Fibroblast of lung (primary cell): ENCODE measurements around the gene LRRC3B. TPM values are rescaled to one million over a fixed set of nuclear protein-coding genes. Genes with fewer than 3 reads are reported as not detected.

ENCODE experiments used
- DNase-seq, 2 donors: peaks; one replicate each; pipeline versions ENCODE4 v3.0.0 to v3.0.0-alpha.2; 2010; ENCODE audit warnings: low read depth in 2 of 2
- H2AFZ ChIP-seq: 2 replicates; pipeline ENCODE4 v1.5.1; 2012; ENCODE audit warnings: low read length, control low read depth, inconsistent platforms
- H3K27ac ChIP-seq: 2 replicates; pipeline ENCODE4 v1.5.1; 2011; ENCODE audit warnings: low read length, control low read depth; ENCODE audit not compliant: insufficient read depth
- H3K27me3 ChIP-seq: 2 replicates; pipeline ENCODE4 v1.5.1; 2011; ENCODE audit warnings: mild to moderate bottlenecking, low read length; ENCODE audit not compliant: control insufficient read depth, insufficient read depth
- H3K36me3 ChIP-seq: 2 replicates; pipeline ENCODE4 v1.5.1; 2011; ENCODE audit warnings: low read length; ENCODE audit not compliant: control insufficient read depth, insufficient read depth
- H3K4me1 ChIP-seq: 2 replicates; pipeline ENCODE4 v1.5.1; 2011; ENCODE audit warnings: low read length; ENCODE audit not compliant: control insufficient read depth, insufficient read depth; ENCODE audit errors: extremely low read depth
- H3K4me2 ChIP-seq: 2 replicates; pipeline ENCODE4 v1.5.1; 2011; ENCODE audit warnings: low read length, control low read depth; ENCODE audit not compliant: insufficient read depth; ENCODE audit errors: extremely low read depth
- H3K4me3 ChIP-seq, 4 experiments: fragments of 200-600 bp in 1 of 4; sonication (generic) in 1 of 4; replicated peaks in 1 of 4; 2 replicates each; pipeline ENCODE4 v1.5.1; 2011 to 2016; ENCODE audit warnings: low read length in 4 of 4, low read depth in 3 of 4, mild to moderate bottlenecking in 3 of 4, control low read depth in 2 of 4, inconsistent platforms in 1 of 4, mixed read lengths in 1 of 4; ENCODE audit not compliant: insufficient read depth in 1 of 4; ENCODE audit errors: control extremely low read depth in 1 of 4
- H3K79me2 ChIP-seq: 2 replicates; pipeline ENCODE4 v1.5.1; 2012; ENCODE audit warnings: mild to moderate bottlenecking, low read length, inconsistent platforms; ENCODE audit not compliant: control insufficient read depth, insufficient read depth
- H3K9ac ChIP-seq: 2 replicates; pipeline ENCODE4 v1.5.1; 2011; ENCODE audit warnings: mild to moderate bottlenecking, low read length, control low read depth; ENCODE audit not compliant: insufficient read depth
- H3K9me3 ChIP-seq: 2 replicates; pipeline ENCODE4 v1.5.1; 2012; ENCODE audit warnings: low read depth, low read length; ENCODE audit not compliant: control insufficient read depth, insufficient read depth
- H4K20me1 ChIP-seq: 2 replicates; pipeline ENCODE4 v1.5.1; 2011; ENCODE audit warnings: low read length; ENCODE audit not compliant: control insufficient read depth, insufficient read depth; ENCODE audit errors: extremely low read depth
- CTCF ChIP-seq, 2 donors: IDR thresholded peaks in 1 of 2; conservative IDR thresholded peaks in 1 of 2; 1 replicate in 1 of 2; 2 replicates in 1 of 2; pipeline ENCODE4 v1.5.1; 2011 to 2012; ENCODE audit warnings: low read length in 2 of 2, control low read depth in 1 of 2, inconsistent platforms in 1 of 2, low read depth in 1 of 2, mild to moderate bottlenecking in 1 of 2
- EZH2 ChIP-seq: IDR thresholded peaks from 2 replicates; pipeline ENCODE4 v1.5.1; 2012; ENCODE audit warnings: low read length, control low read depth, mild to moderate bottlenecking; ENCODE audit errors: missing control alignments
- polyA plus RNA-seq, 2 donors: library from polyadenylated mRNA; depleted of rRNA in 1 of 2; stranded (reverse) in 1 of 2; unstranded in 1 of 2; fragments of >200 nt; gene quantifications; 2 replicates each; pipeline ENCODE4 v1.2.1, GENCODE V29; 2011 to 2012; ENCODE audit warnings: missing spikeins in 1 of 2
- total RNA-seq: library from RNA; depleted of rRNA; stranded (reverse); fragments of >200 nt; gene quantifications from 2 replicates; pipeline ENCODE4 v1.2.1, GENCODE V29; 2014

Gene LRRC3B
- total and polyA plus RNA-seq, 2 donors (not counting 1 experiment from before 2014, with no cell fraction given) = not detected

GRCh38 chr3:26634601-26635000, 12.0 kb downstream of the LRRC3B start:
- no peak overlapping the region for H3K4me2 ChIP-seq
- H3K4me1 ChIP-seq = no peaks in the 10 kb centered on the region
- TF ChIP-seq CTCF (conservative IDR thresholded peaks at IDR 0.05 in 1 of 2, IDR thresholded peaks at IDR 0.05 in 1 of 2; ENCODE audit: low read depth in 1 of 2, low read length in 2 of 2) (no peak), EZH2 (no peak)
- H3K9me3 ChIP-seq = no peaks in the 10 kb centered on the region
- no peaks in the 10 kb centered on the region for H4K20me1 ChIP-seq
- H3K27ac ChIP-seq = no peak overlapping the region
- H2AFZ ChIP-seq = no peak overlapping the region
- no peaks in the 10 kb centered on the region for H3K79me2 ChIP-seq
- no peaks in the 10 kb centered on the region for H3K27me3 ChIP-seq
- H3K36me3 ChIP-seq = no peaks in the 10 kb centered on the region
- H3K9ac ChIP-seq = no peak overlapping the region
- H3K4me3 ChIP-seq = no peak overlapping the region
- DNase-seq = no peak

GRCh38 chr3:26636096-26636727, 13.6 kb downstream of the LRRC3B start:
- H4K20me1 ChIP-seq = no peaks in the 10 kb centered on the region
- DNase-seq = no peak
- no peaks in the 10 kb centered on the region for H3K79me2 ChIP-seq
- no peaks in the 10 kb centered on the region for H3K36me3 ChIP-seq
- H3K27ac ChIP-seq = no peak overlapping the region
- TF ChIP-seq EZH2 = no peak
- TF ChIP-seq CTCF (conservative IDR thresholded peaks at IDR 0.05 in 1 of 2, IDR thresholded peaks at IDR 0.05 in 1 of 2; ENCODE audit: low read depth in 1 of 2, low read length in 2 of 2) = no peak
- H3K27me3 ChIP-seq = no peaks in the 10 kb centered on the region
- H3K4me3 ChIP-seq = no peak overlapping the region
- H3K4me2 ChIP-seq = no peak overlapping the region
- H3K4me1 ChIP-seq = no peaks in the 10 kb centered on the region
- no peak overlapping the region for H2AFZ ChIP-seq
- no peak overlapping the region for H3K9ac ChIP-seq
- H3K9me3 ChIP-seq = no peaks in the 10 kb centered on the region

DNA sequence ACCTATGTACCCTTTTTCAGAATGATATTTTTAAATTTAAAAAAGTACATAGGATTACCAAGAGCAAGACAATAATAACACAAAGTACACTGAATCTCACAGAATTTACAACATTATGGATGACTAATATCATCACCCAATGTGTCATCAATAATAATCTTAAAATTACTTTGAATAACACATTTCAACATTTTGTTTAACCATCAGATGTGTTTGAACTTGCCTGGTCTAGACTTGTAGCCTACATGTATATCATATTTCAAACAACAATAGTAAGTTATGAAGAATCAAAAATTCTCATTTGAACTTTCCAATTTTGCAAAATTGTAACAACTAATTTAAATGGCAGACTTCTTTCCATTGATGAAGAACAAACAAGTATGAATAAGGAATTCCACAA, 15.1 kb downstream of the LRRC3B start:
- Histone ChIP-seq H4K20me1 (no peaks in the 10 kb centered on the region), H3K9ac (no peak overlapping the region), H3K79me2 (no peaks in the 10 kb centered on the region), H3K9me3 (no peaks in the 10 kb centered on the region), H3K27me3 (no peaks in the 10 kb centered on the region), H3K4me1 (no peaks in the 10 kb centered on the region), H3K27ac (no peak overlapping the region), H3K36me3 (no peaks in the 10 kb centered on the region), H2AFZ (no peak overlapping the region), H3K4me3 (no peak overlapping the region), H3K4me2 (no peak overlapping the region)
- DNase-seq = no peak
- TF ChIP-seq CTCF (conservative IDR thresholded peaks at IDR 0.05 in 1 of 2, IDR thresholded peaks at IDR 0.05 in 1 of 2; ENCODE audit: low read depth in 1 of 2, low read length in 2 of 2) (no peak), EZH2 (no peak)
